Common myeloid progenitor, CD34-positive (primary cell): ENCODE data around the gene UGP2.
"Not testable (repeated sequence)": the region's sequence is repeated elsewhere in the genome, so short reads cannot be mapped to it uniquely, and the experiment has no call there.

Experiments used
- CTCF ChIA-PET: fragments of 350-600 bp; sonication (Branson Sonifier 250); formaldehyde crosslinking; loops from one replicate; lab custom pipeline; 2021; ENCODE audit warnings: antibody characterized with exemption; lab: Charles Lee
- POLR2A ChIA-PET: fragments of 350-600 bp; sonication (Branson Sonifier 250); formaldehyde crosslinking; loops from one replicate; lab custom pipeline; 2021; ENCODE audit warnings: antibody characterized with exemption; lab: Charles Lee
- DNase-seq, 3 donors: peaks; one replicate each; pipeline versions ENCODE4 v3.0.0 to v3.0.0-alpha.2; 2013
- H3K27ac ChIP-seq, 2 experiments: 1 replicate in 1 of 2; 2 replicates in 1 of 2; pipeline ENCODE4 v1.7.0; 2013; ENCODE audit warnings: inconsistent platforms in 2 of 2, low read length in 2 of 2, mild to moderate bottlenecking in 2 of 2, low read depth in 1 of 2, moderate library complexity in 1 of 2; ENCODE audit not compliant: severe bottlenecking in 2 of 2, insufficient read depth in 1 of 2, poor library complexity in 1 of 2
- H3K27me3 ChIP-seq, 5 experiments: replicated peaks in 2 of 5; 1 replicate in 3 of 5; 2 replicates in 2 of 5; pipeline versions ENCODE4 v1.6.1 to v1.7.0; 2013; ENCODE audit warnings: low read length in 4 of 5, mild to moderate bottlenecking in 2 of 5, moderate library complexity in 2 of 5, inconsistent platforms in 1 of 5; ENCODE audit not compliant: insufficient read depth in 5 of 5, control insufficient read depth in 4 of 5
- H3K36me3 ChIP-seq, 4 experiments: 1 replicate in 2 of 4; 2 replicates in 2 of 4; pipeline versions ENCODE4 v1.6.1 to v1.7.0; 2013; ENCODE audit warnings: low read length in 3 of 4, control low read depth in 1 of 4, mild to moderate bottlenecking in 1 of 4; ENCODE audit not compliant: control insufficient read depth in 4 of 4, insufficient read depth in 4 of 4
- H3K4me1 ChIP-seq, 4 experiments: 1 replicate in 3 of 4; 2 replicates in 1 of 4; pipeline versions ENCODE4 v1.6.1 to v1.7.1; 2013; ENCODE audit warnings: low read length in 3 of 4, mild to moderate bottlenecking in 3 of 4, control low read depth in 1 of 4, inconsistent platforms in 1 of 4, moderate library complexity in 1 of 4; ENCODE audit not compliant: control insufficient read depth in 4 of 4, insufficient read depth in 4 of 4; ENCODE audit errors: control extremely low read depth in 1 of 4
- H3K4me3 ChIP-seq, 7 experiments: 1 replicate in 4 of 7; 2 replicates in 3 of 7; pipeline versions ENCODE4 v1.5.1 to v1.7.0; 2013; ENCODE audit warnings: mild to moderate bottlenecking in 7 of 7, low read length in 6 of 7, moderate library complexity in 6 of 7, inconsistent platforms in 2 of 7, low read depth in 2 of 7, control low read depth in 1 of 7; ENCODE audit not compliant: insufficient read depth in 4 of 7, control insufficient read depth in 1 of 7; ENCODE audit errors: extremely low read depth in 1 of 7
- H3K9me3 ChIP-seq, 5 experiments: 1 replicate in 4 of 5; 2 replicates in 1 of 5; pipeline versions ENCODE4 v1.6.1 to v1.7.1; 2013; ENCODE audit warnings: low read length in 4 of 5, mild to moderate bottlenecking in 2 of 5, inconsistent platforms in 1 of 5, low read depth in 1 of 5, moderate library complexity in 1 of 5; ENCODE audit not compliant: control insufficient read depth in 4 of 5, insufficient read depth in 2 of 5; ENCODE audit errors: control extremely low read depth in 1 of 5
- WGBS: methylation state at CpG from one replicate; pipeline ENCODE4 v1.1.5; 2013; ENCODE audit not compliant: insufficient coverage; 5-methylcytosine and 5-hydroxymethylcytosine counted together

UGP2 gene

DNA sequence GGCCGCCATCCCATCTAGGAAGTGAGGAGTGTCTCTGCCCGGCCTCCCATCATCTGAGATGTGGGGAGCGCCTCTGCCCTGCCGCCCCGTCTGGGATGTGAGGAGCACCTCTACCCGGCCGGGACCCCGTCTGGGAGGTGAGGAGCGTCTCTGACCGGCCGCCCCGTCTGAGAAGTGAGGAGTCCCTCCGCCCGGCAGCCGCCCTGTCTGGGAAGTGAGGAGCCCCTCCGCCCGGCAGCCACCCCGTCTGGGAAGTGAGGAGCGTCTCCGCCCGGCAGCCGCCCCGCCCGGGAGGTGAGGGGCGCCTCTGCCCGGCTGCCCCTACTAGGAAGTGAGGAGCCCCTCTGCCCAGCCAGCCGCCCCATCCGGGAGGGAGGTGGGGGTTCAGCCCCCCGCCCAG, 32.8 kb upstream of the UGP2 start:
- H3K27ac ChIP-seq, H3K9me3 ChIP-seq, H3K36me3 ChIP-seq, POLR2A ChIA-PET, H3K4me1 ChIP-seq, H3K27me3 ChIP-seq, CTCF ChIA-PET, H3K4me3 ChIP-seq, DNase-seq: not testable (repeated sequence)
- 97% methylated on average over 10 of the region's 29 CpGs for WGBS

DNA sequence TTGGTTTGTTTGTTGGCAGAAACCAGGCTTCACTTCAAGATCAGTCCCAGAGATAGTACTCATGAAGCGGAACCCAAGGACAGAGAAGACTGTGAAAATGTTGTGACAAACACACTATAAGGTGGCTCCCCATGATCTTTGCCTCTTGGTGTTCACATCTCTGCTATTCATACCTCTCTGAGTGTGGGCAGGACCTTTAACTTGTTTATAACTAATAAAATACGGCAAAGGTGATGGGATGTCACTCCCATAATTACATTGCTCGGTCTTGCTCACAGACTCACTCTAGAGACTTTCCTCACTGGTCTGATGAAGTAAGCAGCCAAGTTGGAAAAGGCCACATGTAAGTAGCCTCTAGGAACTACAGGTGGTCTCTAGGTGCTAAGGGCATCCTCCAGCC, 30.6 kb upstream of the UGP2 start:
- 100% methylated on average over 1 of the region's 3 CpGs for WGBS
- ChIA-PET CTCF (no interaction called here), POLR2A (no interaction called here)
- DNase-seq, result no peak
- no peak overlapping the region for H3K4me3 ChIP-seq
- H3K9me3 ChIP-seq, result peaks cover 0 to 2% (median 0%) of the 10 kb centered on the region in 5 experiments
- H3K36me3 ChIP-seq, result no peaks in the 10 kb centered on the region
- H3K4me1 ChIP-seq, result no peaks in the 10 kb centered on the region
- H3K27me3 ChIP-seq, result no peaks in the 10 kb centered on the region
- H3K27ac ChIP-seq, result no peak overlapping the region

DNA sequence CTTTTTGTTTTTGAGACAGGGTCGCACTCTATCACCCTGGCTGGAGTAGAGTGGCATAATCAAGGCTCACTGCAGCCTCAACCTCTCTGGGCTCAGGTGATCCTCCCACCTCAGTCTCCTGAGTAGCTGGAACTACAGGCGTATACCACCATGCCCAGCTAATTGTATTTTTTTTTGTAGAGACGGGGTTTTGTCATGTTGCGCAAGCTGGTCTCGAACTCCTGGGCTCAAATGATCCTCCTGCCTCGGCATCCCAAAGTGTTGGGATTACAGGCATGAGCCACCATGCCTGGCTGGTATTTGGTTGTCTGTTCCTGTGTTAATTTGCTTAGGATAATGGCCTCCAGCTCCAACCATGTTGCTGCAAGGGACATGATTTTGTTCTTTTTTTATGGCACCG, 29.8 kb upstream of the UGP2 start:
- CTCF ChIA-PET, POLR2A ChIA-PET, H3K27me3 ChIP-seq, H3K9me3 ChIP-seq, H3K27ac ChIP-seq, H3K36me3 ChIP-seq, DNase-seq, H3K4me1 ChIP-seq, H3K4me3 ChIP-seq: not testable (repeated sequence)
- WGBS, result 98% methylated on average over 5 of the region's 7 CpGs

DNA sequence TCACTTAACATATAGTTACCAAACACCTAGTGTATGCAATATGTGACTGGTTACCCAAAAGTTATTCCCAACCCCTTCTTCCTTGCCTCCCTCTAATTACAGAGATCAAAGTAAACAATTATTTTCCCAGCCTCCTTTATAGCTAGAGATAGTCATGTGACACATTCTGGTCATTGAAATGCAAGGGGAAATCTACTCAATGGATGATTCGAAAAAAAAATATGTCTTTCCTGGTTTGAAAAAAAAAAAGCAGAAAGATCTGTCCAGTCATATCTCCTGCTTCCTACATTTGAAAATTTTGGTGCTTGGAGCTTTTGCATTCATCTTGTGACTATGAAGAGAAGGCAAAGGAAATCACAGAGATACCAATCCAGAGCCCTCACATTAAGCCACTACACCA, 27.6 kb upstream of the UGP2 start:
- 86% methylated on average over 1 of the region's 1 CpG for WGBS
- Histone ChIP-seq H3K4me1 (no peaks in the 10 kb centered on the region), H3K4me3 (no peak overlapping the region), H3K36me3 (no peaks in the 10 kb centered on the region), H3K9me3 (no peaks in the 10 kb centered on the region), H3K27ac (no peak overlapping the region), H3K27me3 (no peaks in the 10 kb centered on the region)
- DNase-seq, result no peak
- CTCF ChIA-PET, result no interaction called here
- POLR2A ChIA-PET, result no interaction called here

DNA sequence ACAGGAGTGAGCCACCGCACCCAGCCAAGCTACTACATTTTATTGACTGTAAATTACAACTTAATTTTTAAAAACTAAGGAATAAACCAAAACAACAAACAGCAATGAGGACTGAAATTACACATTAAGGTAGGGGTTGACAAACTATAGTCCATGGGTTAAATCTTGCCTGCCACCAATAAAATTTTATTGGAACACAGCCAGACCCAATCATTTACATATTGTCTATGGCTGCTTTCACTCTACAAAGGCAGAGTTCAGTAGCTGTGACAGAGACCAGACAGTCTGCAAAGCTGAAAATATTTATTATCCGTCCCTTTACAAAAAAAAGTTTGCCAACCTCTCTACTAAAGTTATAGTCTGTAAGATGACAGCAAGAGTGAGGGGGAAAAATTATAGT, 24.3 kb upstream of the UGP2 start:
- Histone ChIP-seq H3K4me1 (no peaks in the 10 kb centered on the region), H3K27me3 (no peaks in the 10 kb centered on the region), H3K27ac (no peak overlapping the region), H3K4me3 (no peak overlapping the region), H3K9me3 (no peaks in the 10 kb centered on the region), H3K36me3 (no peaks in the 10 kb centered on the region)
- ChIA-PET CTCF (no interaction called here), POLR2A (no interaction called here)
- WGBS, result no CpG with 5 or more reads among the region's 2 CpGs
- no peak for DNase-seq

- H3K4me1 ChIP-seq, result no peaks in the 10 kb centered on the region
- POLR2A ChIA-PET, result no interaction called here
- no peaks in the 10 kb centered on the region for H3K27me3 ChIP-seq
- H3K36me3 ChIP-seq, result no peaks in the 10 kb centered on the region
- DNase-seq, result no peak
- no peak overlapping the region for H3K4me3 ChIP-seq
- WGBS, result 100% methylated on average over 1 of the region's 2 CpGs
- no peak overlapping the region for H3K27ac ChIP-seq
- CTCF ChIA-PET, result no interaction called here
- H3K9me3 ChIP-seq, result no peaks in the 10 kb centered on the region
Observed at GRCh38 chr2:63818271-63818670, 23.4 kb upstream of the UGP2 start.

GRCh38 chr2:63819256-63819655, 22.4 kb upstream of the UGP2 start:
- Histone ChIP-seq H3K27ac (no peak overlapping the region), H3K27me3 (no peaks in the 10 kb centered on the region), H3K4me3 (no peak overlapping the region), H3K9me3 (no peaks in the 10 kb centered on the region), H3K36me3 (no peaks in the 10 kb centered on the region), H3K4me1 (no peaks in the 10 kb centered on the region)
- DNase-seq, result no peak
- ChIA-PET CTCF (interaction anchor here (1.0 to 1.5 kb wide), 2 partner anchors 13 to 42 kb away, joined by 3 read pairs; no protein-coding TSS in a partner anchor), POLR2A (no interaction called here)
- 77% methylated on average over 3 of the region's 3 CpGs for WGBS
